Colonic mucosa (tissue), 4 donors: ENCODE results near the gene SLC5A9. TPM values are rescaled to one million over a fixed set of nuclear protein-coding genes. Genes with fewer than 3 reads are reported as not detected.

Experiments
- DNase-seq: peaks from one replicate; pipeline ENCODE4 v3.0.0-alpha.2; 2020
- H3K27ac ChIP-seq: fragments of 200-600 bp; one replicate; pipeline ENCODE4 v1.8.0; 2021
- H3K27me3 ChIP-seq: fragments of 200-600 bp; one replicate; pipeline ENCODE4 v1.8.0; 2021
- H3K36me3 ChIP-seq: fragments of 200-600 bp; one replicate; pipeline ENCODE4 v1.8.0; 2021
- H3K4me1 ChIP-seq: fragments of 200-600 bp; one replicate; pipeline ENCODE4 v1.8.0; 2021; ENCODE audit warnings: mild to moderate bottlenecking
- H3K4me3 ChIP-seq: fragments of 200-600 bp; one replicate; pipeline ENCODE4 v1.8.0; 2021
- H3K9ac ChIP-seq, 2 donors: one replicate each; pipeline ENCODE4 v1.7.0; 2013; ENCODE audit warnings: control low read depth in 2 of 2, low read depth in 2 of 2, low read length in 2 of 2
- H3K9me3 ChIP-seq: fragments of 200-600 bp; one replicate; pipeline ENCODE4 v1.8.0; 2021
- CTCF ChIP-seq: fragments of 200-600 bp; IDR thresholded peaks from one replicate; pipeline ENCODE4 v1.8.0; 2022; ENCODE audit warnings: antibody characterized with exemption, mild to moderate bottlenecking
- intact Hi-C: fragments of 100-400 bp; cut with DNase I; formaldehyde crosslinking; loops from one replicate; pipeline ENCODE4 v1.14.1; 2022
- total RNA-seq, 2 donors: library from RNA; stranded (reverse); fragmentation: NEBNext Ultra II Directional in 1 of 2; extraction: Animal tissue kit (Norgen Biotek cat#: 25700) in 1 of 2; gene quantifications; one replicate each; pipeline ENCODE4 v1.2.1, GENCODE V29; 2021
- donor health status: healthy.
- donor health status: DM: no; HTN: no; CAD: no.
- donor health status: DM: no; HTN: no; CAD: no.

Gene SLC5A9
- total RNA-seq, 2 donors from 2014 or later = 1.4 to 3.2 TPM

GRCh38 chr1:48294656-48295055 is 72.1 kb downstream of the SLC5A9 start:
- H3K27ac ChIP-seq = no peak overlapping the region
- H3K9me3 ChIP-seq = no peaks in the 10 kb centered on the region
- no peaks in the 10 kb centered on the region for H3K4me1 ChIP-seq
- H3K4me3 ChIP-seq = no peak overlapping the region
- no peaks in the 10 kb centered on the region for H3K27me3 ChIP-seq
- intact Hi-C loops = no loop called here
- no peak overlapping the region for H3K9ac ChIP-seq
- H3K36me3 ChIP-seq = no peaks in the 10 kb centered on the region
- TF ChIP-seq CTCF = no peak
- DNase-seq = no peak

Other genes with a start within 250 kb of the SLC5A9 start
- under 1 TPM; 0.42 to 0.77 TPM for gene TRABD2B, start 225.3 kb upstream of the SLC5A9 start, total RNA-seq
- gene SPATA6, start 249.5 kb downstream of the SLC5A9 start, total RNA-seq = 1 to 10 TPM; 9.1 to 9.4 TPM